ENCODE data around the gene GNB2.

DNA sequence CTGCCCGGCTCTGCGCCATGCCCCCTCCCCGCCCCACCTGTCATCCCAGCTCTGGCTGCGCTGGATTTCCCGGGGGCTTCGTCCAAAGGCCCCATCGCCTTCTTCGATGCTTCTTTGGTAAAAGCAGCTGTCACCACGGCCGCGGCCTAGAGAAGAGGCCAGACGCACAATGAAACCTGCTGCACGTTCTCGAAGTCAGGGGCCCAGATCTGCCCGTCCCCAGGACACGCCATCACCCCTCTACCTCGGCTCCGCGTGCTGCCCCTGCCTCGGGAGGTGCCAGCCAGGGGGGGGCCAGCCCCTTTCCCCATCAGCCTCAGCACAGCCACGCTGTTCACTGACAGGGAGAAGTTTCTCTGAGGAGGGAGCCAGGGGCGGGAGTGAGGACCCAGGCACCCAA, 13.7 kb downstream of the GNB2 start:
- TF ChIP-seq POLR2AphosphoS5 (IDR thresholded peaks at IDR 0.05; ENCODE audit: low read depth, low read length), result no peak
- TF ChIP-seq POLR2A (IDR thresholded peaks at IDR 0.05; ENCODE audit: low read depth, low read length), result no peak
- no peak for TF ChIP-seq TAF1 (IDR thresholded peaks at IDR 0.05; ENCODE audit: low read depth, low read length)
- no peak for TF ChIP-seq SPI1 (IDR thresholded peaks at IDR 0.05; ENCODE audit: low read depth, low read length)
- no peak for TF ChIP-seq POU2F2 (IDR thresholded peaks at IDR 0.05; ENCODE audit: low read depth, low read length)
